ENCODE measurements around the gene OPTC.

Gene OPTC

DNA sequence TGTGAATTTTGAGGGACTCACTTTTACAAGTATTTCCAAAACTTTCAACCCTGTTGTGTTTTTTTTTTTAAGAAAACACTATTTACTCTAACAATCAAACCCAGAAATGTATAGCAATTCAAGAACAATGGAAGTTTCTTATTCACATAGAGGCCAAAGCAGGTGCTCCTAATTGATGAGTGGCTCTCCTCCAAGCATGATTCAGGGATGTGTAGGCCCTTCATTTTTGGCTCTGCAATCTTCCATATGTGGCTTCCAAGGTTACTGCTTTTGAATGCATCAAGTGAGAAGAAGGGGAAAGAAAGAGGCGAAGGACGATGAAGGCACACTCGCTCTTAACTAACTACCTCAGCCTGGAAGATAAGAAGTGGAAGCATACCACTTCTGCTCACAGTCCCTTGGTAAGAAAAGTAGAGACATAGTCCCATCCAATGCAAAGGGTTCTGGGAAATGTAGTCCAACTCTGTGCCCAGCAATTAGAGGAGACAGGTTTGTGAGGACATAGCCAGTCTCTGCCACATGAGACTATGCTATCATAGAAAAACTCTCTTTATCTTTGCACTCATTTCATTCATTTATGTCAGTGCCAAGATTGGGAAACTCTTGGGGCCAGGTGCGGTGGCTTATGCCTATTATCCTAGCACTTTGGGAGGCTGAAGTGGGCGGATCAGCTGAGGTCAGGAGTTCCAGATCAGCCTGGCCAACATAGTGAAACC, 46.0 kb downstream of the OPTC start:
- H3K27ac ChIP-seq = no peak overlapping the region
- no peak for DNase-seq (ENCODE audit: low spot score)
- no peak for TF ChIP-seq CTCF (IDR thresholded peaks at IDR 0.05)
- no peak overlapping the region for H3K4me3 ChIP-seq

DNA sequence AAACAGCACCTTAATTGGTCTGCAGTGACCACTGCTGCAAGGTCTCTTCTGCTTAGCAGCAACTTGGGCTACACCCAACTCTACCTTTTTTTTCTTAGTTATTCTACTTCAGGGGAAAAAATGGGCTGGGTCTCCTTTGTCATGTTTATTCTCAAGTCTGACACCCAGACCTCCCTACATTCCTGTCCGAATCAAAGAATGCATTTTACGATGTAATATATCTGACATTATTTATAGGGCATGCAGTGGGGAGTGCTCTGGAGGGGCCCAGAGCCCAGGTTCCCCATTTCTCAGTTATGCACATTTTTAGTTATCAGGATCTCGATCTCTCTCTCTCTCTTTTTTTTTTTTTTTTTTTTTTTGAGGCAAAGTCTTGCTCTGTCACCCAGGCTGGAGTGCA, 50.5 kb downstream of the OPTC start:
- no peak for TF ChIP-seq CTCF (IDR thresholded peaks at IDR 0.05)
- no peak overlapping the region for H3K27ac ChIP-seq
- no peak for DNase-seq (ENCODE audit: low spot score)
- no peak overlapping the region for H3K4me3 ChIP-seq

DNA sequence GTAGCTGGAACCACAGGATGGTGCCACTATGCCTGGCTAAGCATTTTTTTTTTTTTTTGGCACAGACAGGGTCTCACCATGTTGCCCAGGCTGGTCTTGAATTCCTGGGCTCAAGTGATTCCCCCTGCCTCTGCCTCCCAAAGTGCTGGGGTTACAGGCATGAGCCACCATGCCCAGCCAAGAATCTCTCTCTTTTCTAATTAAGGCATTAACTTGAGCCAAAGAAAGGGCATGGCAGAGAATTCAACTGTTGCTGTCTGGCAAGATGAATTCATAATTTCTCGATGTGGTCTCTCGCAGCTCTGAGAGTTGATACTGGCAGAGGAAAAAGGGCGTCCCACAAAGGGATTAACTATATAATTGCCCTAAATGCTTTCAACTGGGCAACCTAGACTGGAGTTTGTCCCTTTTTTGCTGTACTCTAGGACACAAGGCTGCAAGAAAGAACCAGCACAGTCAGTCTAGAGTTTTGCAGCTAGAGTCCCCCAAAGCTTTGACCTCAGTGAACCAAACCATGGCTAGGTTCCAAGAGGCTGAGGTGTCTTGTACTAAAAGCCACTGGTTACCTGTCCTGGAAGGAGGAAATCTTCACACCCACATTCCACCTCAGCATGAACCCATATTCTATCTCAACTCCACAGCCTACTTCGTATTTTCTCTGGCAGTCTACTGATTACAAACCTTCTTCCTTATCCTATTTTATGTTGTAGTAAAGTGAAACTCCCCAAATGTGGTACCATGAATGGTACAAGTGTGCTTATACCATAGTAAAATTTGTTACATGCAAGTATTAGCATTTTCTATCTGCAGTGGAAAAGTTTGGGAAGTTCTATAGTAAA, 51.2 kb downstream of the OPTC start:
- Histone ChIP-seq H3K27ac (no peak overlapping the region), H3K4me3 (no peak overlapping the region)
- DNase-seq (ENCODE audit: low spot score) = no peak
- no peak for TF ChIP-seq CTCF (IDR thresholded peaks at IDR 0.05)

DNA sequence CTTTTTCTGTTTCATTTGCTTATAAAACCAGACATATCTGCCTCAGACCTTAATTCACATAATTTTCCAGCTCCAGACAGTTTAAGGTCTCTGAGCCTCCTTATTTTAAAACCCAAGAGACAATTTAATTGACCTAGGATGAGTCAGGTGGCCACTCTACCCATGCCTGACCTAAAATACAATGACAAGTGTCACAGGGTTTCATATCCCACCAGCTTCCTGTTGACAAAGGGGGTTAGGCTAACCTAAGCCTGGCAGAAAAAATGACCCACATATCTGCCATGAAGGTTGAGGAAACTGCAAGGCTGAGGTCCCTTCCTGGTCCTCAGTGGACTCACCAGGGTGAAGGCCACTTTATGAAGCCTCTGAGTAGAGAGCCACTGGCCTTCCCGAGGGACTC, 52.3 kb downstream of the OPTC start:
- no peak for TF ChIP-seq CTCF (IDR thresholded peaks at IDR 0.05)
- no peak overlapping the region for H3K4me3 ChIP-seq
- no peak overlapping the region for H3K27ac ChIP-seq
- DNase-seq (ENCODE audit: low spot score) = no peak

GRCh38 chr1:203547147-203547546, 53.2 kb downstream of the OPTC start:
- no peak for TF ChIP-seq CTCF (IDR thresholded peaks at IDR 0.05)
- DNase-seq (ENCODE audit: low spot score) = no peak
- Histone ChIP-seq H3K27ac (no peak overlapping the region), H3K4me3 (no peak overlapping the region)

- no peak overlapping the region for H3K4me3 ChIP-seq
Observed at GRCh38 chr1:203547771-203548421, 53.9 kb downstream of the OPTC start.

More at GRCh38 chr1:203547771-203548421, 53.9 kb downstream of the OPTC start:
- no peak overlapping the region for H3K27ac ChIP-seq
- no peak for DNase-seq (ENCODE audit: low spot score)
- TF ChIP-seq CTCF (IDR thresholded peaks at IDR 0.05) = no peak

Measured in coronary artery (tissue), 2 donors.